IPS-NIHi11 (cell line): ENCODE results near the gene RIT2.
A peak's percentile ranks its signal among the peaks of the same experiment; 100 is the strongest.
"Not testable (repeated sequence)": the region's sequence is repeated elsewhere in the genome, so short reads cannot be mapped to it uniquely, and the experiment has no call there.

Experiments used
- DNase-seq: peaks from one replicate; pipeline ENCODE4 v3.0.0; 2012; ENCODE audit warnings: mixed read lengths, low spot score

RIT2 gene

GRCh38 chr18:42760290-42760689, 355.2 kb downstream of the RIT2 start:
- no peak for DNase-seq

- DNase-seq: no peak
These were observed 356.6 kb downstream of the RIT2 start for GRCh38 chr18:42758852-42759251.

DNA sequence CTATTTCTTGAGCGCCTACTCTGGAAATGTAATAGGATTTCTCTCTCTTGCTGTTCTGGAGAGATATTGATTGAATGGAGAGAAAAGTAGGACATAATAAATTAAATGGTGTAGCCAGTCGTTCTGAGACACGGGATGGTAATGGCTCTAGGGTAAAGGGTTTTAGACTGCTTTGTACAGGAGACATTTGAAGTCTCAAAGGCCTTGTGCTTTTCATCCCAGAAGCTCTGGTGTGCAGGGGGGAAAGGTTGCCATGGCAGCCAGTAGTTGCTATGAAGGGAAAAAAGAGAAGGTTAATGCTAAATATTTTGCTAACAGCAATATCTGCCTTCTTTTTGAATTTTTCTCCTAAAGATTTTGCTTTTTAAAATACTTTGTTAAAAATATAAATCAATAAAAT, 359.3 kb downstream of the RIT2 start:
- DNase-seq: no peak

- DNase-seq: no peak
These were observed 362.6 kb downstream of the RIT2 start for GRCh38 chr18:42752916-42753315.

GRCh38 chr18:42746794-42747193, 368.7 kb downstream of the RIT2 start:
- DNase-seq: no peak

DNA sequence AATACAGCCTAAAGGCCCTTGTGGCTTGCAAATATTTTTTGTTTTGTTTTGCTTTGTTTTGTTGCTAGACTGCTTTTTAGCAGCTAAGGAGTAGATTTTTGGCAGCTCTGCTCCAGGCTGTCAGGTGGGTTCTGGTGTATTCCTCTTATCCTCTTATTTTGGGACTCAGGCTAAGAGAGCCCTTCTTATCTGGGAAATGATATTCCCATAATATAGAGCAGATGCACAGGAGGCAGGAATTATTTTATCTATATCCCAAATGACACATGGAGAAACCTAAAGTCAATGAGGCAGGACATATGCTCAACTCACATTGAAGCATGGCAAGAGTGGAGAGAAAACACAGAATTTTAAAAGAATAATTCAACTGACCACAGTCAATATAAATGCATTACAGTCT, 369.6 kb downstream of the RIT2 start:
- no peak for DNase-seq

DNA sequence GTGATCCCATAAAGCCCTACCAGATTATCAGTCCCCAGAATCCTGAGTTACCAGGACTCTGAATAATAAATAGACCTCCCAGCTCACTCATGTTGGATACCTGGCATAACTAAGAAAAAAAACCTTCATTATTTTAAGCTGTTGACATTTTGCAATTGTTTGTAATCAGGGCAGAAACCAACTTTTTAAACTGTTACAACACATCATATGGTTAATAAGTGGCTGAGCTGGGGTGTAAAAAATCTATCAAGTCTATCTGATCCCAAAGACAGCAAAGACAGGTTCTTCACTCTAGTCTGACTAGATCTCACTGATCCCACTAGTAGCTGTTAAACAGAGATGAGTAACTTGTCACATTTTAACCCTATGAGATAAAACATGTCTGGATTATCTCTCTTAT, 370.3 kb downstream of the RIT2 start:
- no peak for DNase-seq

DNA sequence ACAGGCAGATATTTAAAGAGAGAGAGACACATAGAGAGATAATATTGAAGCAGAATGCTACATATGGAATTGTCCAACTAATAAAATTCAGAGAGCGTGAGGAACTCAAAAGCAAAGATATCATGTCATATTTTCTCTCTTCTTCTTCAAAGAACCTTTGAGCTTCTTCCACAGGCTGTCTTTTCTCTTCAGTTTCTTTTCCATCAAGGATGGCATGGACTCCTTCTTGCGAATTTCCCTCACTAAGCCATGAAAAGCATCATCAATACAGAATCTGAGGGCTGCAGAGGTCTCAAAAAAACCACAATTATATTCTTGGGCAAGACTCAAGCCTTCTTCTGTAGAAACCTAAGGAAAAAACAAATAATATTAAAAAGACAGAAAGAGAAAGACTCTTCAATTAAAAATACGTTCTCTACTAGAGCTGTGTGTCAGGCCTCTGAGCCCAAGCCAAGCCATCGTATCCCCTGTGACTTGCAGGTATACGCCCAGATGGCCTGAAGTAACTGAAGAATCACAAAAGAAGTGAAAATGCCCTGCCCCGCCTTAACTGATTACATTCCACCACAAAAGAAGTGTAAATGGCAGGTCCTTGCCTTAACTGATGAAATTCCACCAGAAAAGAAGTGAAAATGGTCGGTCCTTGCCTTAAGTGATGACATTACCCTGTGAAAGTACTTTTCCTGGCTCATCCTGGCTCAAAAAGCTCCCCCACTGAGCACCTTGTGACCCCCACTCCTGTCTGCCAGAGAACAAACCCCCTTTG, 371.9 kb downstream of the RIT2 start:
- DNase-seq: no peak

- no peak for DNase-seq
These were observed 372.5 kb downstream of the RIT2 start for GRCh38 chr18:42742969-42743368.

GRCh38 chr18:42742474-42742873, 373.0 kb downstream of the RIT2 start:
- no peak for DNase-seq

- not testable (repeated sequence) for DNase-seq
These were observed 373.6 kb downstream of the RIT2 start for GRCh38 chr18:42741805-42742347.

DNA sequence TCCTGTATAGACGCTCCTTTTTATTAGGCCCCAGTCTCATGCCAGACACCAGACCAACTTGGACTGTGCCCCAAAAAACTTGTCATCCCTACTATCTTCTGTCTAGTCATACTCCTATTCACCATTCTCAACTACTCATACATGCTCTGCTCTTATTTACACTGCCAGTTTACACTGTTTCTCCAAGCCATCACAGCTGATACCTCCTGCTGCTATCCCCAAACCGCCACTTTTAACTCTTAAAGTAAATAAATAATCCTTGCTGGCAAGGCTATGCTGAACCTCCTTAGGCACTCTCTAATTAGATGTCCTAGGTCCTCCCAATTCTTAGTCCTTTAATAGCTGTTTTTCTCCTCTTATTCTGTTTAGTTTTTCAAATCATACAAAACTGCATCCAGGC, 374.2 kb downstream of the RIT2 start:
- DNase-seq: not testable (repeated sequence)

GRCh38 chr18:42736074-42736473, 379.4 kb downstream of the RIT2 start:
- no peak for DNase-seq

DNA sequence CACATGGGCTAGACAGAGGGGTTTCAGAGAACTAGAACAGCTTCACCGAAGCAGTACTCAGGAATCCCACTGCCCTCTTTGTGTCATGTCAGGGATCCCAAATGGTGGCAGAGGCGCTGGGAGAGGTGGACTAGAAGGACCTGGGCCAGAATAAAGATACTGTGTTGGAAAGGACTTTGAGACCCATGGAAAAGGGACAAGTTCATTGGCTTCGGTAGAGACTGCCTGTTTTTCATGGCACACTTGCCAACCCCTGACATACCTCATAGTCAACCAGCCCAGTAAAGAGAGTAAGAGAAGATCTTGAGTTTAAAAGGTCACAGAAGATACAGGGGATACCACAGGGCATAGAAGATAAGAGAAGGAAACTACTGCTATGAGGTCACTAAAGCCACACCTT, 381.0 kb downstream of the RIT2 start:
- no peak for DNase-seq

DNA sequence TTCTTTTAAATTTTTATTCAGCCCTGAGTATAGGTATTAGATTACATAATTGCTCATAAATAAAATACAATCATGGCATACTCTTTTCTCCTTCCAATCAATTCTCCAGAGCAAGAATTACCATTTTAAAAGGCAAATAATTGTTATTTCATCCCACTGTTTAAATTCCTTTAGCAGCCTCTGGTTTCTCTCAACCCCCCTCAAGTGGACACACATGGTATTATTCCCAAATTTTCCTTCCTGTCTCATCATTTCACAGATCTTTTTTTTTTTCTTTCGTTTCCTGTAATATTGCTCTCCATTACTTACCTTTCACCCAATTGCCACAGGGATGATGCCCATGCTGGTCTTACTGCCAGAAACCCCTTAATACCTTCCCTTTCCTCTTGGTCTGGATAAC, 385.2 kb downstream of the RIT2 start:
- DNase-seq: no peak

GRCh38 chr18:42719221-42719620, 396.3 kb downstream of the RIT2 start:
- DNase-seq: no peak

GRCh38 chr18:42712065-42712464, 403.4 kb downstream of the RIT2 start:
- DNase-seq: no peak

GRCh38 chr18:42707080-42707479, 408.4 kb downstream of the RIT2 start:
- no peak for DNase-seq

DNA sequence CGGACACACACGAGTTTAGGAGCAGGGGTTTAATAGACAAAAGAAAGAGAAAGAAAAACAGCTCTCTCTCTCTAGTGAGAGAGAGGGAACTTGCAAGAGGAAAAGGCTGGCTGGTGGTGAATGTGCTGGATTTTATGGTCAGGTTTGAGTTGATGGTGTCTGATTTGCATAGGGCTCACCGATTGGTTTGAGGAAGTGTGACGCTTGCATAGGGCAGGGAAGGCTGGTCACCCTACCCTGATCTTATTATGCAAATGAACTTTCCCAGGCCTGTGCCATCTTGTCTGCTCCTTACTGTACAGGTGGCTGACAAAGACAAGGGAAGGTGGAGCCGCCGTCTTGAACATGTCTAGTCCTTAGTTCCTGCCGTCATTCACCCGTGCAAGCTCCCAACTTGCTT, 408.9 kb downstream of the RIT2 start:
- DNase-seq: peak; percentile 20

DNA sequence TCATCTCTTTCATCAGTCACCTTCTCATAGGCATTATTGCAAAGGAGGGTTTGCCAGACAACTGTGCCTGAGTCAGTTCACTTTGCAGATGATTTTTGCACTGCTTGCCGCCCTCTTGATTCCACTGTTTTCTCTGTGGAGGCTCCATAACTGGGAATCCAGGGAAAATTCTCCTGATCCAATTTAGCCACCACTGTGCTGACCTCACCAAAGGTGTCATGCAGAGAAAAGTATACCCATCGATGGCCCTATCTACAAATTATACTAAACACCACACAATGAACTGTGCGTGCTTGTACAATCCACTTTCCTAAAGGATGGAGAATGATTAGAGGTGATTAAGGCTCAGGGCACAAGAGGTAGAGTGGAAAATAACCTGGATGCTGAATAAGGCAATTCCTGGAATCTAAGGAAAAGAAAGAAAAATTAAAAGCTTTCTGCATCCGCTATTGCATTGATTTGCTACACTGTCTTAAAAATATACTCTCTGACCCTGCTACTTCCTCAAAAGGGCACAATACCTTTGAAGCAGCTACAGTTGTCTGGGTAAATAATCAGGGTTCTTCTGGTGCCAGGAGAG, 409.4 kb downstream of the RIT2 start:
- DNase-seq: no peak
